ENCODE data around the gene CHIT1.
"Not testable (repeated sequence)": the region's sequence is repeated elsewhere in the genome, so short reads cannot be mapped to it uniquely, and the experiment has no call there.

DNA sequence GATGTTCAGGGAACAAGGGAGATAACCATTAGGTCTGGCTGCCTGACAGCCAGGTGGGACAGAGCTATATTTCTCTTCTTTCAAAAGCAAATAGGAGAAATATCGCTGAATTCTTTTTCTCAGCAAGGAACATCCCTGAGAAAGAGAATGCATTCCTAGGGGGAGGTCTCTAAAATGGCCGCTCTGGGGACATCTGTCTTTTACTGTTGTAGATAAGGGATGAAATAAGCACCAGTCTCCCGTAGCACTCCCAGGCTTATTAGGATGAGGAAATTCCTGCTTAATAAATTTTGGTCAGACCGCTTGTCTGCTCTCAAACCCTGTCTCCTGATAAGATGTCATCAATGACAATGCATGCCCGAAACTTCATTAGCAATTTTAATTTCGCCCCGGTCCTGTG lies 5.4 kb upstream of the CHIT1 start:
- TF ChIP-seq YY1 (IDR thresholded peaks at IDR 0.05; ENCODE audit: insufficient read depth, insufficient read length); SUZ12 (IDR thresholded peaks at IDR 0.05; ENCODE audit: extremely low read depth, insufficient read depth, insufficient read length): not testable (repeated sequence)

Measured in NT2/D1 (cell line).